Prostate gland (tissue), 2 donors: ENCODE data around the gene IL17RD.

ENCODE experiments used
- POLR2AphosphoS5 ChIP-seq: sonication (generic); formaldehyde crosslinking; IDR thresholded peaks from one replicate; pipeline ENCODE4 v1.6.1; 2017; ENCODE audit warnings: antibody characterized with exemption
- TF ChIP-seq, protein P1 (sequence below), 4 experiments: fragments of 200-600 bp in 2 of 4; fragments of 450-650 bp in 2 of 4; sonication (generic) in 2 of 4; IDR thresholded peaks; 1 replicate in 3 of 4; 2 replicates in 1 of 4; pipeline ENCODE4 v1.5.1; 2016 to 2019; ENCODE audit warnings: antibody characterized with exemption in 4 of 4, mild to moderate bottlenecking in 2 of 4, moderate library complexity in 2 of 4

DNA sequence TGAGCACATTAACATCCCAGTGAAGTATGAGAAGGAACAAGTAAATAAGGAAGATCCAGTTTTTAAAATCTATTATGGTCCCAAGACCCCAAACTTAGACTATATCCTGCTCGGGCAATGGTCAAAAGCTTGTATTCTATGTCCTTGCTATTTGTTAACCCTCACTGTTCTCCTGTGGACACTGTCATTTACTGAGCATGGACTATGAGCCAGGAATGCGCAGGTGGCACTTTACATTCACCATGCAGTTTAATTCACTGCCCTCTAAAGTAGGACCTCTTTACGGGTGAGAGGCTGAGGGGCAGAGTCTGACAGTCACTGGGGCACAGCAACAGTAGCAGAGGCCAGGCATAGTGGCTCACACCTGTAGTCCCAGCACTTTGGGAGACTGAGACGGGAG lies 76.1 kb downstream of the IL17RD start:
- TF ChIP-seq, protein P1, sequence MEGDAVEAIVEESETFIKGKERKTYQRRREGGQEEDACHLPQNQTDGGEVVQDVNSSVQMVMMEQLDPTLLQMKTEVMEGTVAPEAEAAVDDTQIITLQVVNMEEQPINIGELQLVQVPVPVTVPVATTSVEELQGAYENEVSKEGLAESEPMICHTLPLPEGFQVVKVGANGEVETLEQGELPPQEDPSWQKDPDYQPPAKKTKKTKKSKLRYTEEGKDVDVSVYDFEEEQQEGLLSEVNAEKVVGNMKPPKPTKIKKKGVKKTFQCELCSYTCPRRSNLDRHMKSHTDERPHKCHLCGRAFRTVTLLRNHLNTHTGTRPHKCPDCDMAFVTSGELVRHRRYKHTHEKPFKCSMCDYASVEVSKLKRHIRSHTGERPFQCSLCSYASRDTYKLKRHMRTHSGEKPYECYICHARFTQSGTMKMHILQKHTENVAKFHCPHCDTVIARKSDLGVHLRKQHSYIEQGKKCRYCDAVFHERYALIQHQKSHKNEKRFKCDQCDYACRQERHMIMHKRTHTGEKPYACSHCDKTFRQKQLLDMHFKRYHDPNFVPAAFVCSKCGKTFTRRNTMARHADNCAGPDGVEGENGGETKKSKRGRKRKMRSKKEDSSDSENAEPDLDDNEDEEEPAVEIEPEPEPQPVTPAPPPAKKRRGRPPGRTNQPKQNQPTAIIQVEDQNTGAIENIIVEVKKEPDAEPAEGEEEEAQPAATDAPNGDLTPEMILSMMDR (IDR thresholded peaks at IDR 0.05) = no peak
- no peak for TF ChIP-seq POLR2AphosphoS5
